H1 (cell line): ENCODE results near the gene COMT. TPM values are rescaled to one million over a fixed set of nuclear protein-coding genes. Genes with fewer than 3 reads are reported as not detected.

Source experiments
- ASH2L ChIP-seq: fragments of 200-600, 300-600 bp; sonication (generic); IDR thresholded peaks from one replicate; pipeline ENCODE4 v1.7.1; 2017; ENCODE audit warnings: low read length
- CHD7 ChIP-seq: fragments of 300-600 bp; sonication (generic); IDR thresholded peaks from 2 replicates; pipeline ENCODE4 v1.7.1; 2012; ENCODE audit warnings: low read length, moderate library complexity, mild to moderate bottlenecking, inconsistent platforms; ENCODE audit not compliant: insufficient replicate concordance
- EP300 ChIP-seq, 2 experiments: IDR thresholded peaks; 1 replicate in 1 of 2; 2 replicates in 1 of 2; pipeline ENCODE4 v1.6.1; 2011 to 2012; ENCODE audit warnings: low read depth in 2 of 2, low read length in 2 of 2, mild to moderate bottlenecking in 2 of 2, borderline replicate concordance in 1 of 2, inconsistent platforms in 1 of 2, moderate library complexity in 1 of 2
- polyA plus RNA-seq, 7 experiments: library from polyadenylated mRNA; depleted of rRNA in 3 of 7; stranded (reverse) in 5 of 7; unstranded in 2 of 7; fragments of >200 nt in 5 of 7; fragments of 200-250 nt in 2 of 7; gene quantifications; 1 replicate in 5 of 7; 2 replicates in 1 of 7; 4 replicates in 1 of 7; pipeline versions ENCODE4 v1.2.1 to v1.2.3, GENCODE V29; 2011 to 2013; ENCODE audit warnings: missing spikeins in 2 of 7, mixed read lengths in 2 of 7
- total RNA-seq: library from RNA; stranded (reverse); fragmentation: NEBNext Ultra II Directional; extraction: Animal tissue kit (Norgen Biotek cat#: 25700); gene quantifications from 2 replicates; pipeline ENCODE4 v1.2.1, GENCODE V29; 2021
- TF ChIP-seq, protein P1 (sequence below): IDR thresholded peaks from 2 replicates; pipeline ENCODE4 v1.6.1; 2012; ENCODE audit warnings: inconsistent platforms
- TF ChIP-seq, protein P2 (sequence below): IDR thresholded peaks from 2 replicates; pipeline ENCODE4 v1.6.1; 2012; ENCODE audit warnings: inconsistent platforms

Gene COMT
- total and polyA plus RNA-seq, 2 of the 8 experiments (the other 6 are each of a cell fraction or from before 2014, with no cell fraction given) = 15.2 to 33.7 TPM

- no peak for TF ChIP-seq CHD7
- TF ChIP-seq, protein P1, sequence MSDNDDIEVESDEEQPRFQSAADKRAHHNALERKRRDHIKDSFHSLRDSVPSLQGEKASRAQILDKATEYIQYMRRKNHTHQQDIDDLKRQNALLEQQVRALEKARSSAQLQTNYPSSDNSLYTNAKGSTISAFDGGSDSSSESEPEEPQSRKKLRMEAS = peak; percentile 36; the same call in 1 of the 2 replicates
- TF ChIP-seq, protein P2, sequence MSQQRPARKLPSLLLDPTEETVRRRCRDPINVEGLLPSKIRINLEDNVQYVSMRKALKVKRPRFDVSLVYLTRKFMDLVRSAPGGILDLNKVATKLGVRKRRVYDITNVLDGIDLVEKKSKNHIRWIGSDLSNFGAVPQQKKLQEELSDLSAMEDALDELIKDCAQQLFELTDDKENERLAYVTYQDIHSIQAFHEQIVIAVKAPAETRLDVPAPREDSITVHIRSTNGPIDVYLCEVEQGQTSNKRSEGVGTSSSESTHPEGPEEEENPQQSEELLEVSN = peak; percentile 74
- no peak for TF ChIP-seq EP300 (IDR thresholded peaks at IDR 0.05; ENCODE audit: borderline replicate concordance in 1 of 2, low read depth in 2 of 2, low read length in 2 of 2)
- TF ChIP-seq ASH2L = peak; percentile 6
These were observed 46.1 kb downstream of the COMT start (continued) for GRCh38 chr22:19987394-19988306.
